Spleen (tissue), 11 donors: ENCODE data around the gene PYGO2. TPM values are rescaled to one million over a fixed set of nuclear protein-coding genes. Genes with fewer than 3 reads are reported as not detected.
"Not testable (repeated sequence)": the region's sequence is repeated elsewhere in the genome, so short reads cannot be mapped to it uniquely, and the experiment has no call there.

Experiments used
- DNase-seq: peaks from one replicate; pipeline ENCODE4 v3.0.0-alpha.2; 2020
- H3K27ac ChIP-seq, 8 donors: fragments of 200-600 bp; sonication (generic) in 7 of 8; 1 replicate in 4 of 8; 2 replicates in 4 of 8; pipeline versions ENCODE4 v1.5.0 to v1.8.0; 2016 to 2021; ENCODE audit warnings: inconsistent platforms in 4 of 8, mild to moderate bottlenecking in 4 of 8, moderate library complexity in 1 of 8
- H3K27me3 ChIP-seq, 7 donors: fragments of 200-600 bp; sonication (generic) in 6 of 7; replicated peaks in 1 of 7; 1 replicate in 4 of 7; 2 replicates in 3 of 7; pipeline versions ENCODE4 v1.5.0 to v1.8.0; 2016 to 2021; ENCODE audit warnings: inconsistent platforms in 3 of 7, mild to moderate bottlenecking in 1 of 7
- H3K36me3 ChIP-seq, 6 donors: fragments of 200-600 bp; sonication (generic) in 5 of 6; 1 replicate in 4 of 6; 2 replicates in 2 of 6; pipeline versions ENCODE4 v1.5.0 to v1.8.0; 2016 to 2021; ENCODE audit warnings: inconsistent platforms in 2 of 6
- H3K4me1 ChIP-seq, 6 donors: fragments of 200-600 bp; sonication (generic) in 5 of 6; 1 replicate in 3 of 6; 2 replicates in 3 of 6; pipeline versions ENCODE4 v1.5.0 to v1.8.0; 2016 to 2021; ENCODE audit warnings: inconsistent platforms in 3 of 6
- H3K4me3 ChIP-seq, 8 donors: fragments of 200-600 bp; sonication (generic) in 7 of 8; 1 replicate in 4 of 8; 2 replicates in 4 of 8; pipeline versions ENCODE4 v1.5.0 to v1.8.0; 2016 to 2021; ENCODE audit warnings: inconsistent platforms in 4 of 8, mild to moderate bottlenecking in 4 of 8, moderate library complexity in 2 of 8
- H3K9me3 ChIP-seq, 8 donors: fragments of 200-600 bp; sonication (generic) in 7 of 8; 1 replicate in 4 of 8; 2 replicates in 4 of 8; pipeline versions ENCODE4 v1.5.0 to v1.8.0; 2016 to 2021; ENCODE audit warnings: inconsistent platforms in 4 of 8
- CTCF ChIP-seq, 11 experiments: fragments of 200-600 bp in 7 of 11; fragments of 450-650 bp in 4 of 11; sonication (generic) in 4 of 11; IDR thresholded peaks in 8 of 11; conservative IDR thresholded peaks in 3 of 11; 1 replicate in 7 of 11; 2 replicates in 4 of 11; pipeline versions ENCODE4 v1.4.0 to v1.8.0; 2016 to 2021; ENCODE audit warnings: antibody characterized with exemption in 11 of 11, inconsistent platforms in 4 of 11, mild to moderate bottlenecking in 1 of 11
- POLR2A ChIP-seq, 3 donors: fragments of 450-650 bp; IDR thresholded peaks; one replicate each; pipeline ENCODE4 v1.5.1; 2017; ENCODE audit warnings: antibody characterized with exemption in 3 of 3, mild to moderate bottlenecking in 1 of 3
- POLR2AphosphoS5 ChIP-seq, 3 donors: sonication (generic); formaldehyde crosslinking; IDR thresholded peaks; one replicate each; pipeline ENCODE4 v1.5.1; 2017; ENCODE audit warnings: antibody characterized with exemption in 3 of 3
- WGBS, 5 donors: extraction: QIAGEN DNeasy Blood & Tissue Kit in 3 of 5; methylation state at CpG; one replicate each; pipeline versions ENCODE4 v1.1.5 to v1.1.7; 2013 to 2018; 5-methylcytosine and 5-hydroxymethylcytosine counted together
- intact Hi-C: fragments of 100-400 bp; cut with DNase I; formaldehyde crosslinking; loops from one replicate; pipeline ENCODE4 v1.15.0; 2023; ENCODE audit warnings: low total_unique reads
- polyA plus RNA-seq, 3 donors: library from polyadenylated mRNA; stranded (reverse); fragments of 200-250 nt; gene quantifications; one replicate each; pipeline ENCODE4 v1.2.1, GENCODE V29; 2013
- total RNA-seq, 7 donors: library from RNA; depleted of rRNA in 3 of 7; stranded (reverse); fragments of >200 nt in 3 of 7; fragmentation: NEBNext Ultra II Directional in 4 of 7; extraction: Animal tissue kit (Norgen Biotek cat#: 25700) in 4 of 7; gene quantifications; one replicate each; pipeline versions ENCODE4 v1.1.0 to v1.2.1, GENCODE V29; 2016 to 2021
- donor health status: healthy with polysubstance abuse.
- donor health status: DM: no; HTN: no; CAD: no; lungs with moderate emphysema.
- donor health status: DM: no; HTN: no; CAD: no.
- donor health status: Bipolar disorder and iron deficiency.
- donor health status: healthy.
- donor health status: DM: no; HTN: no; CAD: no.
- donor health status: DM: yes; HTN: yes; CAD: no.

The PYGO2 gene
- total and polyA plus RNA-seq, 10 donors = 19.8 to 36.6 (median 35.2) TPM

GRCh38 chr1:154988058-154988954 is 26.7 kb upstream of the PYGO2 start:
- Histone ChIP-seq H3K27ac (no peak overlapping the region), H3K36me3 (peaks cover 0 to 80% (median 42%) of the 10 kb centered on the region in 6 donors), H3K4me1 (peaks cover 11 to 66% (median 23%) of the 10 kb centered on the region in 6 donors), H3K9me3 (no peaks in the 10 kb centered on the region), H3K4me3 (no peak overlapping the region), H3K27me3 (no peaks in the 10 kb centered on the region)
- WGBS, 5 donors = 91 to 94% (median 93%) methylated on average over 16 to 17 of the region's 17 CpGs
- intact Hi-C loops = no loop called here
- peak; percentile 64 for DNase-seq
- TF ChIP-seq POLR2AphosphoS5 (IDR thresholded peaks at IDR 0.05) (no peak), CTCF (IDR thresholded peaks at IDR 0.05 in 8 of 11, conservative IDR thresholded peaks at IDR 0.05 in 3 of 11) (no peak), POLR2A (IDR thresholded peaks at IDR 0.05) (no peak)

GRCh38 chr1:154987326-154987725 is 25.7 kb upstream of the PYGO2 start:
- H3K27me3 ChIP-seq = no peaks in the 10 kb centered on the region
- no peak overlapping the region for H3K27ac ChIP-seq
- intact Hi-C loops = no loop called here
- H3K4me1 ChIP-seq = peaks cover 11 to 74% (median 29%) of the 10 kb centered on the region in 6 donors
- 72 to 95% (median 88%) methylated on average over 6 of the region's 6 CpGs for WGBS, 5 donors
- no peaks in the 10 kb centered on the region for H3K9me3 ChIP-seq
- H3K36me3 ChIP-seq = peaks cover 0 to 70% (median 42%) of the 10 kb centered on the region in 6 donors
- peak; percentile 47 for DNase-seq
- TF ChIP-seq POLR2AphosphoS5 (IDR thresholded peaks at IDR 0.05) (no peak), CTCF (IDR thresholded peaks at IDR 0.05 in 8 of 11, conservative IDR thresholded peaks at IDR 0.05 in 3 of 11) (no peak), POLR2A (IDR thresholded peaks at IDR 0.05) (no peak)
- no peak overlapping the region for H3K4me3 ChIP-seq

GRCh38 chr1:154986736-154987135 is 25.2 kb upstream of the PYGO2 start:
- H3K4me1 ChIP-seq = peaks cover 11 to 80% (median 35%) of the 10 kb centered on the region in 6 donors
- H3K27ac ChIP-seq, H3K9me3 ChIP-seq, H3K27me3 ChIP-seq, H3K4me3 ChIP-seq, intact Hi-C loops, DNase-seq: not testable (repeated sequence)
- WGBS, 5 donors = 91 to 96% (median 92%) methylated on average over 4 of the region's 4 CpGs
- peaks cover 0 to 64% (median 41%) of the 10 kb centered on the region in 6 donors for H3K36me3 ChIP-seq

GRCh38 chr1:154983776-154984466 is 22.3 kb upstream of the PYGO2 start:
- Histone ChIP-seq H3K36me3 (peaks cover 0 to 51% (median 18%) of the 10 kb centered on the region in 6 donors), H3K27me3 (no peaks in the 10 kb centered on the region), H3K4me3 (peak overlapping the region; percentile 66 to 92 (median 75)), H3K4me1 (peaks cover 11 to 65% (median 30%) of the 10 kb centered on the region in 6 donors), H3K27ac (peak overlapping the region; percentile 40 to 84 (median 76)), H3K9me3 (no peaks in the 10 kb centered on the region)
- TF ChIP-seq POLR2A (IDR thresholded peaks at IDR 0.05) = no peak
- TF ChIP-seq CTCF (IDR thresholded peaks at IDR 0.05 in 8 of 11, conservative IDR thresholded peaks at IDR 0.05 in 3 of 11) = no peak
- TF ChIP-seq POLR2AphosphoS5 (IDR thresholded peaks at IDR 0.05) = no peak
- WGBS, 5 donors = 16 to 23% (median 20%) methylated on average over 16 to 17 of the region's 17 CpGs
- intact Hi-C loops = no loop called here
- DNase-seq = peak; percentile 79
